WTC11 (cell line): Measurements from ENCODE around the gene TPCN2. TPM values are rescaled to one million over a fixed set of nuclear protein-coding genes. Genes with fewer than 3 reads are reported as not detected.

ENCODE experiments used
- ATAC-seq: fragments of 200-7000 bp; cut with Tn5 transposase; 2 replicates; pipeline ENCODE4 v1.10.0; 2021; ENCODE audit warnings: mild to moderate bottlenecking, moderate library complexity
- CTCF ChIA-PET: fragments of 300-600 bp; sonication (Branson Sonifier 250); formaldehyde crosslinking; loops from one replicate; lab custom pipeline; 2021; ENCODE audit warnings: antibody characterized with exemption; lab: Charles Lee
- POLR2A ChIA-PET: fragments of 350-600 bp; sonication (Branson Sonifier 250); formaldehyde crosslinking; loops from one replicate; lab custom pipeline; 2021; ENCODE audit warnings: antibody characterized with exemption; lab: Charles Lee
- DNase-seq: peaks from one replicate; pipeline ENCODE4 v3.0.0; 2021; ENCODE audit warnings: low spot score
- H3K27ac Mint-ChIP-seq: 2 replicates; pipeline ENCODE4 v1.8.0; 2021; ENCODE audit warnings: mixed read lengths
- H3K27me3 Mint-ChIP-seq: 2 replicates; pipeline ENCODE4 v1.8.0; 2021; ENCODE audit warnings: low read depth, mild to moderate bottlenecking, moderate library complexity, mixed read lengths
- H3K36me3 Mint-ChIP-seq: 2 replicates; pipeline ENCODE4 v1.8.0; 2021; ENCODE audit warnings: mixed read lengths
- H3K4me1 Mint-ChIP-seq: 2 replicates; pipeline ENCODE4 v1.8.0; 2022; ENCODE audit warnings: mixed read lengths
- H3K4me3 Mint-ChIP-seq: 2 replicates; pipeline ENCODE4 v1.8.0; 2021; ENCODE audit warnings: mild to moderate bottlenecking, moderate library complexity, mixed read lengths
- H3K9me3 Mint-ChIP-seq: 2 replicates; pipeline ENCODE4 v1.8.0; 2021; ENCODE audit warnings: mixed read lengths
- CBFB ChIP-seq: sonication (generic); formaldehyde crosslinking; IDR thresholded peaks from 2 replicates; pipeline ENCODE4 v1.8.1; 2022; ENCODE audit warnings: mild to moderate bottlenecking, low read depth, missing genetic modification reagents
- CREB1 ChIP-seq: sonication (generic); formaldehyde crosslinking; IDR thresholded peaks from 2 replicates; pipeline ENCODE4 v1.8.0; 2023; ENCODE audit warnings: mild to moderate bottlenecking, missing genetic modification reagents
- GRHL2 ChIP-seq: fragments of 250-450 bp; sonication (Bioruptor Pico); IDR thresholded peaks from 2 replicates; pipeline ENCODE4 v1.8.0; 2022; ENCODE audit warnings: mild to moderate bottlenecking, moderate library complexity; ENCODE audit not compliant: insufficient replicate concordance, severe bottlenecking
- GTF2I ChIP-seq: fragments of 250-450 bp; sonication (Bioruptor Pico); conservative IDR thresholded peaks from 2 replicates; pipeline ENCODE4 v1.4.0; 2021; ENCODE audit warnings: mild to moderate bottlenecking
- JUN ChIP-seq: sonication (generic); formaldehyde crosslinking; IDR thresholded peaks from 2 replicates; pipeline ENCODE4 v1.8.0; 2023; ENCODE audit warnings: mild to moderate bottlenecking, missing genetic modification reagents
- RORB ChIP-seq: fragments of 250-450 bp; sonication (Bioruptor Pico); IDR thresholded peaks from 2 replicates; pipeline ENCODE4 v1.9.0; 2021; ENCODE audit warnings: mild to moderate bottlenecking
- ZNF219 ChIP-seq: sonication (generic); formaldehyde crosslinking; IDR thresholded peaks from 2 replicates; pipeline ENCODE4 v1.8.0; 2023; ENCODE audit warnings: missing genetic modification reagents, mild to moderate bottlenecking, borderline replicate concordance
- ZNF232 ChIP-seq: sonication (generic); formaldehyde crosslinking; IDR thresholded peaks from 2 replicates; pipeline ENCODE4 v1.8.0; 2022; ENCODE audit warnings: mild to moderate bottlenecking, missing genetic modification reagents
- total RNA-seq: library from RNA; stranded (reverse); gene quantifications from 3 replicates; pipeline ENCODE4 v1.2.3, GENCODE V29; 2021
- TF ChIP-seq, protein P1 (sequence below): fragments of 250-450 bp; sonication (Bioruptor Pico); IDR thresholded peaks from 2 replicates; pipeline ENCODE4 v1.9.0; 2021; ENCODE audit warnings: mild to moderate bottlenecking
- TF ChIP-seq, protein P2 (sequence below): sonication (generic); formaldehyde crosslinking; IDR thresholded peaks from 2 replicates; pipeline ENCODE4 v1.8.1; 2023; ENCODE audit warnings: mild to moderate bottlenecking, missing genetic modification reagents
- TF ChIP-seq, protein P3 (sequence below): sonication (generic); formaldehyde crosslinking; IDR thresholded peaks from 2 replicates; pipeline ENCODE4 v1.8.1; 2022; ENCODE audit warnings: mild to moderate bottlenecking, moderate library complexity, missing genetic modification reagents
- TF ChIP-seq, protein P4 (sequence below): fragments of 250-450 bp; sonication (Bioruptor Pico); conservative IDR thresholded peaks from 2 replicates; pipeline ENCODE4 v1.9.0; 2021; ENCODE audit warnings: mild to moderate bottlenecking
- TF ChIP-seq, protein P5 (sequence below): sonication (generic); formaldehyde crosslinking; IDR thresholded peaks from 2 replicates; pipeline ENCODE4 v1.8.1; 2022; ENCODE audit warnings: mild to moderate bottlenecking, missing genetic modification reagents, moderate library complexity, borderline replicate concordance

Gene TPCN2
- total RNA-seq, 1 experiment from 2014 or later: 24.6 TPM

DNA sequence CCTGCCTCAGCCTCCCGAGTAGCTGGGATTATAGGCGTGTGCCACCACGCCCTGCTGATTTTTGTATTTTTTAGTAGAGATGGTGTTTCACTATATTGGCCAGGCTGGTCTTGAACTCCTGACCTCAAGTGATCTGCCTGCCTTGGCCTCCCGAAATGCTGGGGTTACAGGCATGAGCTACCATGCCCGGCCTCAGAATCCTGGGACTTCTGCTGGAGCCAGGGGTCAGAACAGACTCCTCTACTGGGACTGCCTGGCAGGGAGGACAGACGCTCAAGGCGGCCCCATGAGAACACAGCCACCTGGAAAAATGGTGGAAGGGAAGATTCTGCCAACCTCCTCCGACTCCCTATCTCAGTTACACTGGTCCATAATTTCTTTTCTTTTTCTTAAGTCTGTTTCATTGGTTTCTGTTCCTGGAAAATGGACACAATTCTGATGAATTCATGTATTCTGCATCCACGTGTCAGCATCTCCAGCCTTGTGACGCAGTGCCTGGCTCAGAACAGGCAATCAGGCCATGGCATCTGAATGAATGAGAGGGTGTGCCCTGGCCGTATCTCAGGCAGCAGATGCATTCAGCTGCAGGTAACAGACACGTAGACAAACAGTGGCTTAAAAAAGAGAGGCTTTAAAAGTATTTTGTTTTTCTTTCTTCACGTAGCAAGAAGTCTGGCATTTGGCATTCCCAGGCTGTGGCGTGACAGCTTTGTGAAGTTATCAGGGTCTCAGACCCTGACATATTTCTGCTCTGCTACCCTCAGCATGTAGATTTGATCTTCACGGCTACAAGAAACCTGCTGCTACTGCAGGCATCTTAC is 111.8 kb downstream of the TPCN2 start:
- no peak overlapping the region for H3K27ac Mint-ChIP-seq
- POLR2A ChIA-PET: no interaction called here
- no peaks in the 10 kb centered on the region; the same call in 1 of the 2 replicates for H3K36me3 Mint-ChIP-seq
- peaks cover 23% of the 10 kb centered on the region for H3K9me3 Mint-ChIP-seq
- H3K4me1 Mint-ChIP-seq: no peaks in the 10 kb centered on the region
- H3K27me3 Mint-ChIP-seq: no peaks in the 10 kb centered on the region; the same call in 1 of the 2 replicates
- H3K4me3 Mint-ChIP-seq: no peak overlapping the region
- no peak for DNase-seq
- TF ChIP-seq GTF2I (CRISPR knock-in tag): no peak
- TF ChIP-seq, all 79 proteins: peak for 0
- no peak for ATAC-seq
- CTCF ChIA-PET: no interaction called here

DNA sequence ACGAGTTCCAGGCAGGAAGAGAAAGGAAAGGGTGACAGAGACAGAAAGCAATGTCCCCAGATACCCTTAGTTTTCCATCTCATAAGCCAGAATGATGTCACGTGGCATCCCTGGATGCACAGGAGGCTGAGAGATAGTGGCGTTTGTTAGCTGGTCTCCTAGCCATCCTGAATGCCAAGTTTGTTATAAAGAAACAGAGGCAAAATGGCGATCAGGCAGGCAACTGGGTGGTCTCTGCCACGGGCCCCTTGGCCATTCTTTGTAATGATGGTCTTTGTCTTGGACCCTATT is 112.3 kb downstream of the TPCN2 start:
- ATAC-seq (no peak), DNase-seq (no peak)
- Mint-ChIP-seq H3K36me3 (no peaks in the 10 kb centered on the region; the same call in 1 of the 2 replicates), H3K27ac (no peak overlapping the region), H3K27me3 (no peaks in the 10 kb centered on the region; the same call in 1 of the 2 replicates), H3K9me3 (peaks cover 24% of the 10 kb centered on the region), H3K4me3 (no peak overlapping the region), H3K4me1 (no peaks in the 10 kb centered on the region)
- CTCF ChIA-PET: no interaction called here
- TF ChIP-seq ZNF232 (CRISPR knock-in tag) (no peak), CBFB (CRISPR knock-in tag) (no peak)
- TF ChIP-seq, protein P1, sequence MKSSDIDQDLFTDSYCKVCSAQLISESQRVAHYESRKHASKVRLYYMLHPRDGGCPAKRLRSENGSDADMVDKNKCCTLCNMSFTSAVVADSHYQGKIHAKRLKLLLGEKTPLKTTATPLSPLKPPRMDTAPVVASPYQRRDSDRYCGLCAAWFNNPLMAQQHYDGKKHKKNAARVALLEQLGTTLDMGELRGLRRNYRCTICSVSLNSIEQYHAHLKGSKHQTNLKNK: no peak
- TF ChIP-seq, protein P2, sequence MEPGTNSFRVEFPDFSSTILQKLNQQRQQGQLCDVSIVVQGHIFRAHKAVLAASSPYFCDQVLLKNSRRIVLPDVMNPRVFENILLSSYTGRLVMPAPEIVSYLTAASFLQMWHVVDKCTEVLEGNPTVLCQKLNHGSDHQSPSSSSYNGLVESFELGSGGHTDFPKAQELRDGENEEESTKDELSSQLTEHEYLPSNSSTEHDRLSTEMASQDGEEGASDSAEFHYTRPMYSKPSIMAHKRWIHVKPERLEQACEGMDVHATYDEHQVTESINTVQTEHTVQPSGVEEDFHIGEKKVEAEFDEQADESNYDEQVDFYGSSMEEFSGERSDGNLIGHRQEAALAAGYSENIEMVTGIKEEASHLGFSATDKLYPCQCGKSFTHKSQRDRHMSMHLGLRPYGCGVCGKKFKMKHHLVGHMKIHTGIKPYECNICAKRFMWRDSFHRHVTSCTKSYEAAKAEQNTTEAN (CRISPR knock-in tag): no peak
- POLR2A ChIA-PET: no interaction called here

DNA sequence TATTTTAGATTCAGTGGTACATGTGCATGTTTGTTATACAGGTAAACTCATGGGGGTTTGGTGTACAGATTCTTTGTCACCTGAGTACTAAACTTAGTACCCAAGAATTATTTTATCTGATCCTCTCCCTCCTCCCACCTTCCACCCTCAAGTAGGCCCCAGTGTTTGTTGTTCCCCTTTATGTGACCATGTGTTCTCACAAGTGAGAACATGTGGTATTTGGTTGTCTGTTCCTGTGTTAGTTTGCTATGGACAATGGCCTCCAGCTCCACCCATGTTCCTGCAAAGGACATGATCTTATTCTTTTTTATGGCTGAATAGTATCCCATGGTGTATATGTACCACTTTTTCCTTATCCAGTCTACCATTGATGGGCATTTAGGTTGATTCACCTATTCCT is 113.8 kb downstream of the TPCN2 start:
- no peaks in the 10 kb centered on the region; the same call in 1 of the 2 replicates for H3K27me3 Mint-ChIP-seq
- ChIA-PET POLR2A (no interaction called here), CTCF (interaction anchor here (0.7 kb wide), 1 partner anchor 61 kb away, joined by 3 read pairs; no protein-coding TSS in a partner anchor)
- DNase-seq (no peak), ATAC-seq (no peak)
- H3K27ac Mint-ChIP-seq: no peak overlapping the region
- H3K4me3 Mint-ChIP-seq: no peak overlapping the region
- H3K4me1 Mint-ChIP-seq: peaks cover 9% of the 10 kb centered on the region
- no peaks in the 10 kb centered on the region; the same call in 1 of the 2 replicates for H3K36me3 Mint-ChIP-seq
- H3K9me3 Mint-ChIP-seq: peaks cover 24% of the 10 kb centered on the region
- TF ChIP-seq, protein P3, sequence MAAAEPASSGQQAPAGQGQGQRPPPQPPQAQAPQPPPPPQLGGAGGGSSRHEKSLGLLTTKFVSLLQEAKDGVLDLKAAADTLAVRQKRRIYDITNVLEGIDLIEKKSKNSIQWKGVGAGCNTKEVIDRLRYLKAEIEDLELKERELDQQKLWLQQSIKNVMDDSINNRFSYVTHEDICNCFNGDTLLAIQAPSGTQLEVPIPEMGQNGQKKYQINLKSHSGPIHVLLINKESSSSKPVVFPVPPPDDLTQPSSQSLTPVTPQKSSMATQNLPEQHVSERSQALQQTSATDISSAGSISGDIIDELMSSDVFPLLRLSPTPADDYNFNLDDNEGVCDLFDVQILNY (CRISPR knock-in tag): no peak
- TF ChIP-seq CREB1 (CRISPR knock-in tag) (no peak), JUN (no peak), RORB (no peak), GRHL2 (CRISPR knock-in tag) (no peak), ZNF219 (no peak)
- TF ChIP-seq, protein P4, sequence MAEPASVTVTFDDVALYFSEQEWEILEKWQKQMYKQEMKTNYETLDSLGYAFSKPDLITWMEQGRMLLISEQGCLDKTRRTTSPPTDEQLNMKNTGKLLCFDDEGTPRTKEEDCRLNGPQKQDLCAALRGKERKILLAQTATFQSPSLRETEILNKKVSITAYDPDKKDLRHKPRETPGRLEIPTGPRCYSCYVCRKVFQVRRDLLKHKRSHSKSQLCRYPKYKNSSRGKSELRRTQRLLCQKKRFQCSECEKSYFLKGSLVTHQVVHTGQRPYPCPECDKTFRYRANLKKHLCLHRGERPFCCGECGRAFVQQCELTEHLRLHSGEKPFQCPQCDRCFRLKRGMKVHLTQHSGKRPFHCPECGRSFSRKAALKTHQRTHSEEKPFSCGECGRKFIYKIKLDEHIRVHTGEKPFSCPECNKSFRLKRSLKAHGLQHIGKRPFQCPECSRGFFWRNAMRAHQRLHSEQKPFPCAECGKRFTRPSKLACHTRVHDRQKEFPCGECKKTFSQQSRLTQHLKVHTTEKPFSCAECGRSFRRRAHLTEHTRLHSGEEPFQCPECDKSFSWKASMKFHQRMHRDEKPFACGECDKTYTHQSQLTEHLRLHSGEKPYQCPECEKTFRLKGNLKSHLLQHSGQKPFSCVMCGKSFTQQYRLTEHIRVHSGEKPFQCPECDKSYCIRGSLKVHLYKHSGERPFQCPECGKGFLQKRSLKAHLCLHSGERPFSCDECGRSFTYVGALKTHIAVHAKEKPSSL (CRISPR knock-in tag): no peak
- TF ChIP-seq, protein P5, sequence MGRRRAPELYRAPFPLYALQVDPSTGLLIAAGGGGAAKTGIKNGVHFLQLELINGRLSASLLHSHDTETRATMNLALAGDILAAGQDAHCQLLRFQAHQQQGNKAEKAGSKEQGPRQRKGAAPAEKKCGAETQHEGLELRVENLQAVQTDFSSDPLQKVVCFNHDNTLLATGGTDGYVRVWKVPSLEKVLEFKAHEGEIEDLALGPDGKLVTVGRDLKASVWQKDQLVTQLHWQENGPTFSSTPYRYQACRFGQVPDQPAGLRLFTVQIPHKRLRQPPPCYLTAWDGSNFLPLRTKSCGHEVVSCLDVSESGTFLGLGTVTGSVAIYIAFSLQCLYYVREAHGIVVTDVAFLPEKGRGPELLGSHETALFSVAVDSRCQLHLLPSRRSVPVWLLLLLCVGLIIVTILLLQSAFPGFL (CRISPR knock-in tag): no peak
